Measurements from ENCODE around the gene CSRNP3. TPM values are rescaled to one million over a fixed set of nuclear protein-coding genes. Genes with fewer than 3 reads are reported as not detected.
"Not testable (repeated sequence)": the region's sequence is repeated elsewhere in the genome, so short reads cannot be mapped to it uniquely, and the experiment has no call there.

The CSRNP3 gene
- total RNA-seq, 4 donors from 2014 or later: 0.37 to 11.1 (median 3.2) TPM

DNA sequence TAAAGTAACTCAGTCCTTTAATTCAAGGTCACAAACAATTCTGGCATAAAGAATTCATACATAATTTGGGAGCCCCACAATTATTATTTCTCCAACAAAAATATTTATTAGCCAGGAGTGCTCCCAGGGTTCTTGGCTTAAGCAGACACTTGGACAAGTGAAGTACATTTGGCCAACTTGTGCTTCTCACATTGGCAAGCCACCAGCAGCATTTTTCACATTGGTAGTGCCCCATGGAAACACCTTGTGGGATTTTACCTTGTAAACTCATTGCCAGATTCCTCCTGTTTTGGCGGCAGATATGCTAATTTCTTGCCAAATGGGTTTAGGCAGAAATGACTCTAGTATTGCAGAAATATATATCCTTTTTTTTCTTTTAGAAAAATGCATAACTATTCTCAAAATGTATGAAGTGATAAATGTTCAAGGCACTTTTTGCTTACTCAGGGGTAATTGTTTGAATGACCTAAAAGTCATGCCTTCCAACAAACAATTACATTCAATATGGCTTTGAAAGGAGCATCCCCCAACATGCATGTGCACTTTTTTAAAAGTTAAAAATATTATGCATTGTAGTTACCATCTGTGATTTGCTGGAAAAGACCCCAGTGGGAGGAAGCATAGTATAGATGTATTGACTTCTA is 113.5 kb downstream of the CSRNP3 start:
- TF ChIP-seq POLR2A (IDR thresholded peaks at IDR 0.05): no peak
- TF ChIP-seq POLR2AphosphoS5 (IDR thresholded peaks at IDR 0.05): no peak
- TF ChIP-seq, protein P1, sequence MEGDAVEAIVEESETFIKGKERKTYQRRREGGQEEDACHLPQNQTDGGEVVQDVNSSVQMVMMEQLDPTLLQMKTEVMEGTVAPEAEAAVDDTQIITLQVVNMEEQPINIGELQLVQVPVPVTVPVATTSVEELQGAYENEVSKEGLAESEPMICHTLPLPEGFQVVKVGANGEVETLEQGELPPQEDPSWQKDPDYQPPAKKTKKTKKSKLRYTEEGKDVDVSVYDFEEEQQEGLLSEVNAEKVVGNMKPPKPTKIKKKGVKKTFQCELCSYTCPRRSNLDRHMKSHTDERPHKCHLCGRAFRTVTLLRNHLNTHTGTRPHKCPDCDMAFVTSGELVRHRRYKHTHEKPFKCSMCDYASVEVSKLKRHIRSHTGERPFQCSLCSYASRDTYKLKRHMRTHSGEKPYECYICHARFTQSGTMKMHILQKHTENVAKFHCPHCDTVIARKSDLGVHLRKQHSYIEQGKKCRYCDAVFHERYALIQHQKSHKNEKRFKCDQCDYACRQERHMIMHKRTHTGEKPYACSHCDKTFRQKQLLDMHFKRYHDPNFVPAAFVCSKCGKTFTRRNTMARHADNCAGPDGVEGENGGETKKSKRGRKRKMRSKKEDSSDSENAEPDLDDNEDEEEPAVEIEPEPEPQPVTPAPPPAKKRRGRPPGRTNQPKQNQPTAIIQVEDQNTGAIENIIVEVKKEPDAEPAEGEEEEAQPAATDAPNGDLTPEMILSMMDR (IDR thresholded peaks at IDR 0.05): no peak
- Histone ChIP-seq H3K9me3 (no peaks in the 10 kb centered on the region), H3K27me3 (no peaks in the 10 kb centered on the region), H3K4me3 (no peak overlapping the region), H3K4me1 (peaks cover 0 to 19% (median 8%) of the 10 kb centered on the region in 4 donors), H3K27ac (no peak overlapping the region), H3K36me3 (no peaks in the 10 kb centered on the region)
- DNase-seq: no peak
- in situ Hi-C loops (cut with MboI; ENCODE audit: low pct_ligation_motif_present in 1 of 4, low pct_unique_long_range_greater_than_20kb in 1 of 4, low sequenced_read_pairs in 3 of 4): no loop called here
- intact Hi-C loops (cut with DNase I; ENCODE audit: low total_unique reads): no loop called here
- 79 to 86% methylated on average over 1 of the region's 1 CpG for WGBS, 2 donors (ENCODE audit: low coverage in 1 of 2)

- no peaks in the 10 kb centered on the region for H3K27me3 ChIP-seq
- H3K9me3 ChIP-seq: no peaks in the 10 kb centered on the region
- TF ChIP-seq, protein P1 (IDR thresholded peaks at IDR 0.05): no peak
- no peak for TF ChIP-seq EP300 (IDR thresholded peaks at IDR 0.05; ENCODE audit: low read depth)
- no peak for TF ChIP-seq POLR2AphosphoS5 (IDR thresholded peaks at IDR 0.05)
- no peak for TF ChIP-seq POLR2A (IDR thresholded peaks at IDR 0.05)
- H3K4me3 ChIP-seq: no peak overlapping the region
- DNase-seq: no peak
- intact Hi-C loops (cut with DNase I; ENCODE audit: low total_unique reads) (no loop called here), in situ Hi-C loops (cut with MboI; ENCODE audit: low pct_ligation_motif_present in 1 of 4, low pct_unique_long_range_greater_than_20kb in 1 of 4, low sequenced_read_pairs in 3 of 4) (no loop called here)
- no peaks in the 10 kb centered on the region for H3K36me3 ChIP-seq
- WGBS, 2 donors (ENCODE audit: low coverage in 1 of 2): 78% methylated on average over 3 of the region's 3 CpGs; no CpG with 5 or more reads in 1 of the 2 donors
- H3K4me1 ChIP-seq: peaks cover 0 to 29% (median 11%) of the 10 kb centered on the region in 4 donors
- no peak overlapping the region for H3K27ac ChIP-seq
These were observed 114.7 kb downstream of the CSRNP3 start for GRCh38 chr2:165584126-165584654.

DNA sequence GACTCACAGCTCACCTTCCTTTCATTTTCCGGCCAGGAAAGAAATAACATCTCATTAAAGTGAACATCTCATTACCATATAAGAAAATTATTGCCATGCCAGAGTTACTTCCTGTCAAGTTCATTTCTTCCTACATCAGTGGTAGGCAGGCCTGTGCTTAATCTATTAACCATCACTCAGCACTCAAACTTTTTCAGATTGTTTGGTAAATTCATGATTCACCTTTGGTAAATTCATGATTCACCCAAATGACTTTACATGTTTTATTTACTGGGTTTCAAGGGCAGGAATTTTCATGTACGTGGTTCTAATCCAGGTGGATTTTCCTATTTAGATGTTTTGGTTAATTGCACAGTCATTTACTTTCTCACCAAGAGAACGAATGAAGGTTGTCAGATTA is 116.5 kb downstream of the CSRNP3 start:
- Histone ChIP-seq H3K27me3 (no peaks in the 10 kb centered on the region), H3K27ac (no peak overlapping the region), H3K4me3 (no peak overlapping the region), H3K4me1 (peaks cover 0 to 30% (median 11%) of the 10 kb centered on the region in 4 donors), H3K9me3 (no peaks in the 10 kb centered on the region), H3K36me3 (no peaks in the 10 kb centered on the region)
- TF ChIP-seq EP300 (IDR thresholded peaks at IDR 0.05; ENCODE audit: low read depth): no peak
- TF ChIP-seq, protein P1 (IDR thresholded peaks at IDR 0.05): no peak
- DNase-seq: no peak
- in situ Hi-C loops (cut with MboI; ENCODE audit: low pct_ligation_motif_present in 1 of 4, low pct_unique_long_range_greater_than_20kb in 1 of 4, low sequenced_read_pairs in 3 of 4) (no loop called here), intact Hi-C loops (cut with DNase I; ENCODE audit: low total_unique reads) (no loop called here)
- 81 to 83% methylated on average over 3 of the region's 3 CpGs for WGBS, 2 donors (ENCODE audit: low coverage in 1 of 2)

DNA sequence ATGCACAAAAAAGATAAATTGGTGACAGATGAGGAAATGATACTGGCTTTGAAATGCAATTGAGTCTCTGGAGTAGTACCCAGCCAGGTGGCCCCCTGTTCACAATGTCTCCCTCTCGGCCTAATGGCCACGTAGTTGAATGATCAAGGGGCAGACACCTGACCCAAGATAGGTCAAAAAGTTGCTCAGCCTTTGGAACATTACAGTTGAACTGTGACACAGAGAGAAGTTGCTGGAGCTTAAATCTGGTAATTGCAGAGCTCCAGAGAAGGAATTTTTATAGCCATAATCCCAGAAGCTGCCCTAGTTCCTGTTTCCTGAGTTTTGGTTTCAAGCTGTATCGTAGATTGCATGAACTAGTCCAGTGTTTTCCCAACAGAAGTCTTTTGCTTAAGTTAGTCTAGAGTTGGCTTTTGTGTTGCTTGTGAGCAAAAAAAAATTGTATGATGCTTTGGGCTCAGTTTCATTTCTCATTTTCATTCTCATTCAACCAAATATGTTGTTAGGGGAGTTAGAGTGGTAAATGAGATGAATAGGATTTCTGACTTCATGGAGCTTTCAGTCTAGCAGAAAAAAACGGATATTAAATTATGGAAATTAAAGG is 117.9 kb downstream of the CSRNP3 start:
- in situ Hi-C loops (cut with MboI; ENCODE audit: low pct_ligation_motif_present in 1 of 4, low pct_unique_long_range_greater_than_20kb in 1 of 4, low sequenced_read_pairs in 3 of 4) (no loop called here), intact Hi-C loops (cut with DNase I; ENCODE audit: low total_unique reads) (no loop called here)
- peaks cover 0 to 30% (median 11%) of the 10 kb centered on the region in 4 donors for H3K4me1 ChIP-seq
- no peaks in the 10 kb centered on the region for H3K36me3 ChIP-seq
- DNase-seq: no peak
- H3K27me3 ChIP-seq: no peaks in the 10 kb centered on the region
- no peak overlapping the region for H3K4me3 ChIP-seq
- 37 to 53% methylated on average over 4 of the region's 4 CpGs for WGBS, 2 donors (ENCODE audit: low coverage in 1 of 2)
- peak overlapping the region; percentile 28 to 60 (median 43) for H3K27ac ChIP-seq
- H3K9me3 ChIP-seq: no peaks in the 10 kb centered on the region
- TF ChIP-seq POLR2A (IDR thresholded peaks at IDR 0.05) (no peak), POLR2AphosphoS5 (IDR thresholded peaks at IDR 0.05) (no peak), EP300 (IDR thresholded peaks at IDR 0.05; ENCODE audit: low read depth) (no peak)
- TF ChIP-seq, protein P1 (IDR thresholded peaks at IDR 0.05): no peak

GRCh38 chr2:165590999-165591398 is 121.5 kb downstream of the CSRNP3 start:
- H3K4me3 ChIP-seq; DNase-seq; H3K9me3 ChIP-seq; H3K27ac ChIP-seq; intact Hi-C loops (cut with DNase I; ENCODE audit: low total_unique reads); H3K27me3 ChIP-seq; H3K36me3 ChIP-seq; in situ Hi-C loops (cut with MboI; ENCODE audit: low pct_ligation_motif_present in 1 of 4, low pct_unique_long_range_greater_than_20kb in 1 of 4, low sequenced_read_pairs in 3 of 4): not testable (repeated sequence)
- peaks cover 0 to 30% (median 11%) of the 10 kb centered on the region in 4 donors for H3K4me1 ChIP-seq
